Raji (cell line): ENCODE data around the gene CALR.

ENCODE experiments used
- POLR2A ChIP-seq: IDR thresholded peaks from 2 replicates; pipeline ENCODE4 v1.6.1; 2011; ENCODE audit warnings: low read depth, low read length, control low read depth; ENCODE audit not compliant: insufficient read depth

CALR gene

DNA sequence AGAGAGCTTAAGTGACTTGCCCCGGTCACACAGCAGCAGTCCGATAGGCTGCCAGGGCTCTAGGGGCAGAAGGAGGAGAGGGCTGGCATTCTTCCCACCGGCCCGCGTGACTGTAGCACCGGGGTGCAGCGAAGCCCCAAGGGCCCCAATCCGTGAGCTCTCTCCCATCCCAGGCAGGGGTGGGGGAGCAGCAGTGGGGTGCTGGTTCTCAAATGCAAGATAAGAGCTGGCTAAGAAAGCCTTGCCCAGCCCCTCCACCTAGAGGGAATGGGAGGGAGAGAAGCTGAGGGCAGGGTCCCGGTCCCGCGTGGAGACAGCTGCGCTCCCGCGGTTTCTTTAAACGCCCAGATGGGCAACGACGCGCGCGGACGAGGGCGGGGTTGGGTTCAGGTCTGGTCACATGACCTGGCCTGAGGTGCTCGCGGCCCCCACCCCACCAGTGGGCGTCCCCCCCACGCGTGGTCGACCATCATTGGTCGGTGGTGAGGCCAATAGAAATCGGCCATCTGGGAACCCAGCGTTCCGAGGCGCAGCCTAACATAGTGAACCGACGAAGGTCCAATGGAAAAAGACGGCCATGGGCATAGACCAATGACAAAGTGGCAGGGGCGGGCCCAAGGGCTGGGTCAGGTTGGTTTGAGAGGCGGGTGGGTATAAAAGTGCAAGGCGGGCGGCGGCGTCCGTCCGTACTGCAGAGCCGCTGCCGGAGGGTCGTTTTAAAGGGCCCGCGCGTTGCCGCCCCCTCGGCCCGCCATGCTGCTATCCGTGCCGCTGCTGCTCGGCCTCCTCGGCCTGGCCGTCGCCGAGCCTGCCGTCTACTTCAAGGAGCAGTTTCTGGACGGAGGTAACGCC lies at the start of gene CALR:
Gene CALR, plus strand, starts transcription at position 683 of the 852 bp plus-strand sequence. Its CDS starts 71 bp downstream, at position 754.
- TF ChIP-seq POLR2A = peak; percentile 98

DNA sequence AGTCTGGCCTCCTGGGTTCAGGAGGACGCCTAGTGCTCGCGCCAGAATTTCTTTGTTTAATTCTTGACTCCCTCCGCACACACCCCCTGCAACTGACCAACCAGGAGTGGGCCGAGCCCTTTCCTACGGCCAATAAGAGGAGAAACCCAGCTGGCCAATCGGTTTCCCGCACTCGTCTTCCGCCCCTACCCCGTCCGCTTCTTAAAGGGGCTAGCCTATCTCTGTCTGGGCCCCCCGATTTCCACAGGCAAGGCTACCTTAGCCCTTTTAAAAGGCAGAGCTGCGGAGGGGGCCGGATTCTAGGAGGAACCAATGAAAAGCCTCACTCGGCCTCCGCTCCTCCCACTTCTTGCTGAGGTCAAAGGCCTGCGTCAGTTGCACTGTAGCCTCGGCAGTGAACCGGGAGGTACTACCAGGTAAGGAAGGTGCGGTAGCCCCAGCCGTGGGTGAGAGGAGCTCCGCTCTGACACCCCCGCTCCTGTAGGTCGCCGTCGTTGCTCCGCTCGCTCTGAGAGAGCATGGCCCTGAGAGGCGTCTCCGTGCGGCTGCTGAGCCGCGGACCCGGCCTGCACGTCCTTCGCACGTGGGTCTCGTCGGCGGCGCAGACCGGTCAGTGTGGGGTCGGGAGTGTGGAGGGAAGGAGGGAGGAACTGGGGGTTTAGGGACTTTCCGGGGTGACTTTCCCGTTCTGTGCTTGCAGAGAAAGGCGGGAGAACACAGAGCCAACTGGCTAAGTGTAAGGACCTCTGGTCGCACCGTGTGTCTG lies 47.4 kb upstream of the CALR start, which contains the start of gene GCDH:
Gene GCDH, plus strand, starts transcription at position 374 of the 766 bp plus-strand sequence. Its CDS starts 145 bp downstream, at position 519.
- TF ChIP-seq POLR2A = peak; percentile 86

DNA sequence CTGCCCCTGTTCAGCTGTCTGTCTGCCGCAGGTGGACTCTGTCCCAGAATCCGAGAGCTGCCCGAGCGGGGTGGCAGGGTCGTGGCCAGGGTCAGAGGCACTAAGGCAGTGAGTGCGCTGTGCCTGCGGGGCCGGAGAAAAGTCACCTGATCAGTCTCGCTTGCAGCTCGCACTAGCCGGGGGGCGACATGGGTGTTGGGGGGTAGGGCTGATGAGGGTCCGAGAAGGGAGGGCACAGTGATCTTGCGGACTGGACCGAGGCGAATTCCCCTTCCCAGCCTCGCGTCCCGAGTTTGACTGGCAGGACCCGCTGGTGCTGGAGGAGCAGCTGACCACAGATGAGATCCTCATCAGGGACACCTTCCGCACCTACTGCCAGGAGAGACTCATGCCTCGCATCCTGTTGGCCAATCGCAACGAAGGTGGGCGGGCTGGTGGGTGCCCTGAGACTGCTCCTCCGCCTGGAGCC lies 46.8 kb upstream of the CALR start:
- no peak for TF ChIP-seq POLR2A

DNA sequence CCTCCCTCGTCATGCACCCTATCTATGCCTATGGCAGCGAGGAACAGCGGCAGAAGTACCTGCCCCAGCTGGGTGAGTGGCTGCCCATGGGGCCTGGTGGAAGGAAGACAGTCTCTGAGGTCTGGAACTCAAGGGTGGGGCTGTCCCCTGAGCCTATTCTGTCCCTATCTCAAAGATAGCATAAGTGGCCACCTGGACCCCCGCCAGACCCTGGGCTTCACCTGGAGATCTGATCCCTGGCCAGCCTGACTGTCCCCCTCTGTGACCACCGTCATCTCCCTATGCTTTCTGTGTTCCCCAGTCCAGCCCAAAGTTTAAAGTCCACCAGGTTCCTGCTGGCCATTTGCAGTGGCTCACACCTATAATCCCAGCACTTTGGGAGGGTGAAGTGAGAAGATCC lies 44.8 kb upstream of the CALR start:
- no peak for TF ChIP-seq POLR2A

DNA sequence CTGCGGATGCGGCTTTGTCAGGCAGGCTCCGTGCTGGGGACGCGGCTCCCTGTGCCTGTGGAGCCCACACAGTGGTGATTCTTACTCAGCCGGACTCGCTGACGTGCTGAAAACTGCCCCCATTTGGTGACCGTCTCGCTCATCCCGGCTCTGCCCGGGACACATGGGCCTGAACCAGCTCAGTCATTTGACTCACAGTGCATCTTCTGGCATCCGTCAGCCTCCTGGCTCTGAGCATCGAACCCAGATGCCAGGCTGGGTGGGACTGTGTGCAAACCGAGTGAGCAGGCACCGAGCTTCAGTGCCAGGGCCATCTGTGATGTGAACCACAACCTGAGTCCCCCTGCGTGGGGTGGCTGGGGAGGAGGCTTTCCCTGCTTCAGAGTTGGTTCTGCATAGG lies 41.9 kb upstream of the CALR start:
- no peak for TF ChIP-seq POLR2A

DNA sequence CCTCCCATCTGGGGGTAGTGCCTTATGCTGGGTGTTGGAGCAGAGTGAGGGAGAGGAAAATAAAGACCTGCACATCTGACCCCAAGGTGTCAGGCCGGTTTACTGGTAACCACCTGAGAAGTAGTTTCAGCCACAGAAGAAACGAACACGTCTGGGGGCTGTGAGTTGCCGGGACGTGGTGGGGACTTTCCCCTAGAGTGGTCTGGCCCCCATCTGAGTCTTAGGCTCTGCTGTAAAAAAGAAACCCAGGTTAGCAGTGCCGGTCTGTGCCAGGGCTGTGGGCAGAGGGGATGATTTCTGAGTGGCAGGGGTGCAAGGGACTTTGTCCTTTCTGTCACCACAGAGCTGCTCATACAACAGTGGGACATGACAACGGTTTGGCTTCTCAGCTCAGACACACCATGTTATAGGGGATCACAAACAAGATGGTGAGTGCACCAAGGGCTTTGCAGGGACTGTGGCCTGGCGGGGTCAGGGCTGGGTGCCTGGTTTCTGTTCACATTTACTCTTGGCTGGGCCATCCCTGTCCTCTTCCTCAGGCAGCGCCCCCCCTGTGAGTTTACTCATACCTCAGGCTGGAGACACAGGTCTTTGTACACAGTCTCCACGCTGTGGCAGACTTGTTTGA lies 38.4 kb upstream of the CALR start:
- TF ChIP-seq POLR2A = no peak

DNA sequence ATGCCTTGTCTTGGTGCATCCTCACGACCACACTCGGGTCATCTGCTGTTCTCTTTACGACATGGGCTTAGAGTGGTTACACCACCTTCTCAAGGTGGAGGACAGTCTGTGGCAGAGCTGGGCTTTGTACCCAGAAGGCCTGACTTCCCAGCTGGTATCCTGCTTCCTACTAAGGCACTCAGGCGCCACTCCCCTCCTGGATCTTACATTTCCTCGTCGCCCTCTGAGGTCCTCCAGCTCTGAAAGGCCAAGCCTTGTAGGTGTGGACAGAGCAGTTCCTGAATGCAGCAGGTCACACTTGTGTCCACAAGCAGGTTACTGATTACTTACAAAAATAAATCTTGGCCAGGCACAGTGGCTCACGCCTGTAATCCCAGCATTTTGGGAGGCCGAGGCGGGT lies 31.2 kb upstream of the CALR start:
- no peak for TF ChIP-seq POLR2A

DNA sequence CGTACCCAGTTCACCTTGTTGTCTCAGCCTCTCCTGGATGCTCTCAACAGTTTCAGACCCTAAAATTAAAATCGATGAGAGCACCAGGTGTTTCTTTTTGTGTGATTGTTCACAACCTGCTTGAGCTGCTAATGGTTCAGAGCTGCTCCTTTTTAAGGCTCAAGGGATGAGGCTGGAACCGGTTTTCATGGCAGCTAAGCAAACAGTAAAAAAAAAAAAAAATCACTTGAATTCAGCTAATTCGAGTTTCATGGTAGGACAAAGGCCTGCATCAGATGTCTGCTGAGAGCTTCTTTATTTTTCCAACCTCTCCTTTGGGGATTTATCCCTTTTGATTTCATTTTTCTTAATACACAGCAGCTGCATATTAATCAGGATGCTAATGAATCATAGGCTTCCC lies 25.8 kb upstream of the CALR start:
- no peak for TF ChIP-seq POLR2A

DNA sequence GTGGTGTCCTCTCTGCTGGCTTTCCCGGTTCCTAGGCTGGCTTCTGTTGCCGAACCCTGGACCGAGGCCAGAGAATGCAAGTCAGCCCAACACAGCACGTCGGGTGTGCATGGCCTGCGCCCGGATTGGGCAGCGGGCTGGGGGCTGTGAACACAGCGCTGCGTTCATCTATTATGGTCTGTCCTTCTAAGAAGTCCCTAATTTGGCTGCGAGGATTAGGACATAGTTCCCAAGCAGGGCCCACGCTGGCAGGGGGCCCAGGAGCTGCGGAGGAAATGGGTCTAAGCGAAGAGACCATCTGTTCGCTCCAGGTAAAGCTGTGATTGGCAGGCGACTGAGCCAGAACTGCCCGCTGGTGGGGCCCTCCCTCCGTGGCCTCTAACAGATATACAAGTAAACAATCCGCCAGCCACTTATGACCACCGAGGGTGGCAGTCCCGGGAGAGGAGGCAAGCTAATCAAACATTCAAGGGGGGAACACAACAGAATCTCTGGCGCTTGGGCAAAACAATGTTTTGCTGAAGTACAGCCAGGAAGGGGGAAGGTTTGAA lies 25.3 kb upstream of the CALR start:
- TF ChIP-seq POLR2A = no peak

DNA sequence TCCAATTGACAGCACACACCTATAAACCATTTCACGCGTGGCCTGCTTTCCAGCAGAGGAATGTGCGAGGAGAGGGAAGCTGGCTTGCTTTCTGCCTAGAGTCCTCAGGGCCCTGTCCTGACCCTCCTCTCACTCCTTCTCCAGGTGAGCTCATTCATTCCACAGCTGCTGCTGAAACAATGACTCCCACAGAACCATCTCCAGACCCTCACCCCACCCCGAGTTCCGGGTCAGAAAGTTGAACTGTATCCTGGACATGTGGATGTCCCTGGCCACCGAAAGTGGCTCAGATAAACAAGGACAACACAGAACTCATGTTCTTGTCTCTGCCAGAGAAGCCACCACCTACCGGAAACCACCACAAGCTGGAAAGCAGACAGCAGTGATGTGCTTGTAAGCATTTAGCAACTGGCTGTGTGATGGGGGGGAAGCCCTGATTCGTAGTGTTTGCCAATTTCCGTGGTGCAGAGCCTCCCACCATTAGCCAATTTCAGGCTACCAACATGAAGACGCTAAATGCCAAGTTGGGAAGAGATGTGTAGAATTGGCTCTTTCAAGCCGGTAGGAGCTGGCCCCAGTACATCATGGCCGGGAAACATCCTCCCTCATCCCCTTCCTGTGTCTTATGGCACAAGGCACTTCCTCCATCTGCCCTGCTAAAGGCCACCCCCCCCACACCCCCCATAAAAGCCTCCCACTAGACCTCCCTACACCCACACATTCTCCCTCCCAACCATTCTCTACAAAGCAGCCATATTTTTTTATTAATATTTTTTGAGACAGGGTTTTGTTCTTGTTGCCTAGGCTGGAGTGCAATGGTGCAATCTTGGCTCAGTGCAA lies 24.3 kb upstream of the CALR start:
- no peak for TF ChIP-seq POLR2A

DNA sequence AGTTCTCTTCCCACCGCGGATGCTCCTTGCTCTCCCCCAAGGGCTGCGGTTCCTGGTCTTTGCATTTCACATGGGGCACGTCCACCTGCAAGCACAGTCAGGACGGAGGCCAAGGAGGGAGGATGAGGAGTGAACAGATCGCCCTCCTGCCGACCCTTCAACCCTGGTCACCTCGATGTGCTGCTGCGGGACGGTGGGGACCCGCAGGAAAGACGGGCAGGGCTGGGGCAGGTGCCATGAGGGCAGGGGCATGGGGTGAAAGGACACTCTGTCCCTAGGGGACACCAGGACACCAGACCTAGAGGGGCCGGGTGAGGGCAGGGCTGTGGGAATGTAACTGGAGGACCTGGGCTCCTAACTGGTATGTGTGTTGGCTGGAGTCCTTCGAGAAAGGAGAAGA lies 20.2 kb upstream of the CALR start:
- no peak for TF ChIP-seq POLR2A

DNA sequence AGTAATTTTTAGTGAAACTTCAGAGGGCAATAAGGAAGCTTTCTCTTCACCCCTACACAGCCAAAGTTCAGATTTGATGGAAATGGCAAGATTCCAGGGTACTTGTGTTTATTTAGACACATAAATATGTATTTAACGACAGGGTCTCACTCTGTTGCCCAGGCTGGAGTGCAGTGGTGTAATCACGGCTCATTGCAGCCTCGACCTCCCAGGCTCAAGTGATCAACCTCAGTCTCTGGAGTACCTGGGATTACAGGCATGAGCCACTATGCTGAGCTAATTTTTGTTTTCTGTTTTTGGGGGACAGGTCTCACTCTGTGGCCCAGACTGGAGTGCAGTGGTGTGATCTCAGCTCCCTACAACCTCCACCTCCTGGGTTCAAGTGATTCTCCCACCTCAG lies 17.4 kb upstream of the CALR start:
- no peak for TF ChIP-seq POLR2A

DNA sequence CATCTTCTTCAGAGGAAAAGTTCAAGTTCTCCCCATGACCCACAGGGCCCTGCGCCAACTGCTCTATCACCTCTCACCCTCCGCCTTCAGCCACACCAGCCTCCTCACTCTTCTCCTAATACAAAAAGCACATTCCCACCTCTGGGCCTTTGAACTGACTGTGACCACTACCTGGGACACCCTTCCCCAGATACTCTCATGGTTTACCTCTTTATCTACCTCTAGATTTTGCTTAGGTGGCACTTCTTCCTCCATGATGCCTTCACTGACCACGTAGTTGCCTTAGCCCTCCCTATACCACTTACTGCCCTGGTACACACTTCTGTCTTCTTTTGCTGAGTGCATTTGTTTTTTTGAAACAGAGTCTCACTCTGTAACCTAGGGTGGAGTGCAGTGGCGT lies 15.4 kb upstream of the CALR start:
- TF ChIP-seq POLR2A = no peak

DNA sequence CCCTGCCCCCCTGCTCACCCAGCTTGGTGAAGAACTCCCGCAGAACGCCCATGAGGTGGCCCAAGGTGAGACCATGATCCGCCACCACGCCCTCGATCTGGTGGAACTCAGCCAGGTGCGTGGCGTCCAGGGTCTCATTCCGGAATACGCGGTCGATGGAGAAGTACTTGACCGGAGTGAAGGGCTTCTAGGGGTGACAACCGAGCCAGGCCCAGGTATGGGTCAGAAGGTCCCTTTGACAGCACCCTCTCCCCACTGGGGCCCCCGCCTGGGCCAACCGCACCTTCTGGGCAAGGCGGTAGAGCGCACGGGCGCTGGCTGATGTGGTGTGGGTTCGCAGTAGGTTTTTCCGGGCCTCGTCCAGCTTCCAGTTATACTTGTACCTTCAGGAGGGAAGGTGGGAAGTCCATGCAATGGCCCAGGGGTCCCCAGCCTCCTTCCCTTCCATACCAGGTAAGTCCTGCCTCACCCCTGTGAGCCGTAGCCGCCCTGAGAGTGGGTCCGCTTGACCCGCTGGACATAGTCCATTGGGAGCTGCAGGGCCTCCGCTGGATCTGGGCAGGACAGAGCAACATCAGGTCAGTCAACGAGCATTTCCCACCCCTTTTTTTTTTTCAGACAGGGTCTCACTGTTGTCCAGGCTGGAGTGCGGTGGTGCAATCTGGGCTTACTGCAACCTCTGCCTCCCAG lies 13.6 kb upstream of the CALR start:
- no peak for TF ChIP-seq POLR2A
